Medulla oblongata (tissue), 1 donor: ENCODE data around the gene PLA2R1.
"Not testable (repeated sequence)": the region's sequence is repeated elsewhere in the genome, so short reads cannot be mapped to it uniquely, and the experiment has no call there.

Experiments used
- DNase-seq: peaks from one replicate; pipeline ENCODE4 v3.0.0-alpha.2; 2015; ENCODE audit errors: extremely low spot score

Gene PLA2R1

DNA sequence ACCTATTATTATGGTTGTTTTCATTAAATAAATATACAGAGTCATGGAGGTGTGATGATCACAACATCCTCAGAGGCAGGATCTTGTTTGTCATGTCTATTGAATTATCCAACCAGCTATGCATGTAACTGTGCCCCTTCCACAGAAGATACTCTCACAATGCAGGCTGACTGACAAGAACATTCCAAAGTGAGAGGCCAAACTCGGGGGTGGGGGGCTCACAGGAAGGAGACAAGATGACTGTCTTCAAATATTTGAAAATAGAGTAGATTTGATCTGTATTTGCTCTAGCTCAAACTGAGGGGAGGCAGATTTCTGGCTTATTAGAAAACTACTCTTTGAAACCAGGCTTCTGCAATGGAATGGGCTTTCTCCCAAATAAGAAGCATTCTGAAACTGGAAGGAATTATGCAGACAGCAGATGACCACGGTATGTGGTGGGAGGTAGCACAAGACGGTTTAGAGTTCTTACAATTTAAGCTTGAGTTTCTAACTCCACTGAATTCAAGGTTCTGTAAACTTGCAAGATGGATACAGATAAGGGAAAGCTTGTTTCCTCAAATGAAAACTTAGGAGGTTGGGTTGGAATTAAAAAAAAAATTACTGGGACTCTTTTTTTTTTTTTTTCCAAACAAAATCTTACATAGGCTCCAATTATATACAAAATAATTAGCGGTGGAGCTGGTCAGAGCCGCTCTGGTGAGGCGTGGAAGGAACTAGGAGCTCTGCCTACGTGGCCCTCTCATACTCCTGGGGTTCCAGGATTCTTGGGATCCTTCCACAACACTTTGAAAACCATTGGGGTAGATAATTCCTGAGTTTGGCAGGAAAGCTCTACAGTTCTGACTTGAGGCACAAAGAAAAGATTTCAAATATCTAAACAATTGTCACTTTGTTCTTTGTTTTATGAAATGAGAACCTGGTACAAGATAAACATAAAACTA is 79.3 kb downstream of the PLA2R1 start:
- DNase-seq, result no peak

DNA sequence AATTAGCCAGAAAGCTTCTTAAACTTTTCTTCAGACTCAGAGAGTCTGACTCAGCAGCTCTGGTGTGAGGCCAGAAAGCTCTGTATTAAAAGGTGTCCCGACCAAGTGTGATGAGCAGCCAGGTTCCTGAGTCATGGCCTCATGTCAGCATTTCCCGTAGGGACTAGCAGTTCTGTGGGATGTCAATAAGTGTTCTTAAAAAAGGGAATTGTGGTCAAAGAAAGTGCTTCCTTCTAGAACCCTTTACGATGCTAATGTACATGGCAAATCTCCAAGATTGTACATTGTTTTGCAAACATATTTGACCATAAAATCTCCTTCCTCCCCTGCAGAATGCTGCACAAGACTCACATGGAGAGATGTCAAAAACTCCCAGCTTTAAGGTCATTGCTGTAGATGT is 80.1 kb downstream of the PLA2R1 start:
- DNase-seq, result no peak

DNA sequence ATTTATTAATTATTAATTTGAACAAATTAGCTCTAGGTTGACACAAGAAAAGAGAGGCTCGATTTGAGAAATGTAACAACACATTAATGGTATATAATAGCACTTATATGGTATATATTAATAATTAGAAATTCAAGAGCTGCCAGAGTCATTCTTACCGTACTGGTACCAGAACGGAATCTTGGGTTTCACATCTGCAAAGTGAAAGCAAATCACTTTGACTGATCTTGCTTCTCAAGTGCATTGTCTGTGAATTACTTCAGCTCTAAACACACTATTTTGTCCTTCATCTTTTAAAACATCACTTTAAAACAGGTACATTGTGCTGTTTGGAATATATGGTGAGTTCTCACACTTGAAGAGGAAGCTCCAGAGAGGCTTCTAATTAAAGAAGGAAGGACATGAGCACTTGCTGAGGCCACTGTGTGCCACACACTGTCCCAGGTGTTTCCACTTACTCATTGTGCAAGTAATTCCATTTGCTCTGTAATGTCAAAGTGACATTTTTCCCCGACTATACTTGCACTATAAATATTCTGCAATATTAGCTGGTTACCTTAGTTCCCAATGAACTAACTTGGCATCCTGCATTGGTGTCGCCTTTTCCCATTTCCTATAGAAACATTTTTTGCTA is 85.8 kb downstream of the PLA2R1 start:
- DNase-seq, result no peak

DNA sequence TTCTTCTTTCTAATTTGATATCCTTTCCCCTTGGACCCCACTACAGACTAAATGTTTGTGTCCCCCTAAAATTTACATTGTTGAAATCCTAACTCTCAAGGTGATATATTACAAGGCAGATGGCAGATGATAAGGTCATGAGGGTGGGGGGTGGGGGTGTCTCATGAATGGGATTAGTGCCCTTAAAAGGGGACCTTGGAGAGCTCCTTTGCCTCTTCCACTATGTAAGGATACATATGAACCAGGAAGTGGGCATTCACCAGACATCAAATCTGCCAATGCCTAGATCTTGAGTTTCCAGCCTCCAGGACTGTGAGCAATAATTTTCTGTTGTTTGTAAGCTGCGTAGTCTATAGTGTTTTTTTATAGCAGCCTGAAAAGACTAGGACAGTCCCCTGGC is 89.1 kb downstream of the PLA2R1 start:
- DNase-seq, result no peak

DNA sequence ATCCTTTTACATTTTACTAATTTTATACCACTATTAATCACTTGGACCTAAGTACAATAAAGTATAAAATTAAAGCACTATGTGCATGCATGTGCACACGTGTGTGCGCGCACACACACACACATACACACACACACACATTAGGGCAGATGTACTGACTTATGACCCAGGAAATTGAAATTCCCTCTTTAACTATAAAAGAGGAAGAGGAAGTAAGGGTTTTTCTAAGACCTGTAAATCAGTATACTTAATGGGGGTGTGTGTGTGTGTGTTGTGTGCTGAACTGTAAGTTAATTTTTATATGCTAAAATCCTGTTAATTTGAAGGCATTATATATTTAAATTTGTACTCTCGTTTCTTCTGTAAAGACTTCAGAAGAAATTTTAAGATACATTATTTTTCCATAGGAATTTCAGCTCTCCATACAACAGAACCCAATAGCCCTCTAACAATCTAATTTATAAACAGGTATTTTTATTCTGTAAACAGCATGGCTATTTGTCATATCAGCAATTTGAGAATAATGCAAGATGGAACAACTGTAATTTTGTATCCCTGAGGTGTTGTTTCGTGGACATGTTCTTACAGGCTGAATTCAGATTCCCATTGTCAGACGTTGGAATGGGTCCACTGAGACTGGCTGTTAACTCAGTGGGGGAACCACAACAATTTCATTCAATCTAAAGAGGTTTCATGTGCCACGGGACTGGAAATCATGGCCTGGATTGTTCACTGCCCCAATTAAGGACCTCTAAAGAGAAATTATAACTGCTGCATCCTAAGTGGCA is 90.9 kb downstream of the PLA2R1 start:
- no peak for DNase-seq

DNA sequence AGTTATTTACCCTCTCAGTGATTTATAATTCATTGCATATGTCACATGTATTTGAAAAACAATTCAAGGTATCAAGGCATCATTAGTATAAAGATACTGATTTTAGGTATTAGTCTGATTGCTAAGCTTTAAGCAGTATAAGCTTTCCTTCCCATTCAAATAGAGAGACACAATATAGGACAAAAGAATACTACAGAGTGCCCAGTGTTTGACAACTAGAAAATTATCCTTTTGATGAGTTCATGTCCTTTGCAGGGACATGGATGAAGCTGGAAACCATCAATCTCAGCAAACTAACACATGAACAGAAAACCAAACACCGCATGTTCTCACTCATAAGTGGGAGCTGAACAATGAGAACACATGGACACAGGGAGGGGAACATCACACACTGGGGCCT is 91.9 kb downstream of the PLA2R1 start:
- DNase-seq, result not testable (repeated sequence)

DNA sequence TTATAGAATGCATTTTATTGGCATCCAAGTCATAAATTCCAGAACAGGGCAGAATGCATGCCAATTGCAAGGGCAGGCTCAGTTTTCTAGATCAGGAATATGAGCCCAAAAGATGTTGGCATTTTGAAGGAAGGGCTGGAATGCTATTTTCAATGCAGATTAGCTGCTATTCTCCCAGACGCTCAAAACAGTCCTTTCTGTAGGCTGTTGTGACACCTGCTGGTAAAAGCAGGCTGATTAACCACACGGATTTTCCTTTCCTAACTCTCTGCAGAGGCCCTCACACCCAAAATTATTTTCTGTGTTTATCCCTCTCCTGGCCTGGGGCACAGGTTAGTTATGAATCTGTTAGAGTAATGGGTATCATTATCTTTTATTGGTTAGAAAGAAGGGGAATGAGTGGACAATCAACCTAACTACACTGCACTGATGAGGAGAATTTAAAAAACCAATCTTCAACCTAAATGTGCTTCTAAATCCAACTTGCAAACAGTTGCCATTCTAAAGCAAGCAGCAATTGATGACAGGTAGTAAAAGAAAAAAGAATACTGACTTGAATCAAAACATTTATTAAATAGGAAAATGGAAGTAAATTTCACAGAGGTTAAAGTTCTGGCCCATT is 94.0 kb downstream of the PLA2R1 start:
- peak; percentile 56 for DNase-seq

DNA sequence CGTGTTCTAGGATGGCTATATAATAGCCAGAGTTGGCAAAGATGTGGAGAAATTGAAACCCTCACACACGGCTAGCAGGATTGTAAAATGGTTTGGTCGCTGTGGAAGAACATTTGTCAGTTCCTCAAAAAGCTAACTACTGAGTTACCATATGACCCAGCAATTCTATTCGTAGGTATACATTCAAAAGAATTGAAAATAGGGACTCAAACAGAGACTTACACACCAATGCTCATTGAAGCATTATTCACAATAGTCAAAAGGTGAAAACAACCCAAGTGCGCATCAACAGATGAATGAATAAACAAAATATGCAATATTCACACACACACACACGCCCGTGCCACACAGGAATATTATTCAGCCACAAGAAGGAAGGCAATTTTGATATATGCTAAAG is 98.7 kb downstream of the PLA2R1 start:
- no peak for DNase-seq

DNA sequence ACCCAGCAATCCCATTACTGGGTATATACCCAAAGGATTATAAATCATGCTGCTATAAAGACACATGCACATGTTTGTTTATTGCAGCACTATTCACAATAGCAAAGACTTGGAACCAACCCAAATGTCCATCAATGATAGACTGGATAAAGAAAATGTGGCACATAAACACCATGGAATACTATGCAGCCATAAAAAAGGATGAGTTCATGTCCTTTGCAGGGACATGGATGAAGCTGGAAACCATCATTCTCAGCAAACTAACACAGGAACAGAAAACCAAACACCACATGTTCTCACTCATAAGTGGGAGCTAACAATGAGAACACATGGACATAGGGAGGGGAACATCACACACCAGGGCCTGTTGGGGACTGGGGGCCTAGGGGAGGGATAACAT is 99.9 kb downstream of the PLA2R1 start:
- DNase-seq, result not testable (repeated sequence)

DNA sequence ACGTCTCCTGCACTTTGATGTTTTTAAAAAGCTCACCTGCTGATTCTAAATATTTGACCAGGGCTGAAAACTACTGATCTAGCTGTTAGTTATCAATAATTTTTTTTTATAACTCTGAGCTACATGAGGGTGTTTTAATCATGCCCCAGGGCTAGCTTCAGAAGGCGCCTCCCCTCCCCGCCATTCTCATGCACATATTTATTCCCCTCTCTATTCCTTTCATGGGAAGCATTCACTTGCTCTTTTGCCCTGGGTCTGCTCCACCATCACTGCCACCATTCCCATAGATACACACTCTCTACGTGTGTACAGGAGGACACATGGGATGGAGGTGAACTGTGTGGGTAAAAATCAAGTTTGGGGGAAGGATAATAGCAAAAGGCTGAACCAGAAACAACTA is 101.0 kb downstream of the PLA2R1 start:
- no peak for DNase-seq

DNA sequence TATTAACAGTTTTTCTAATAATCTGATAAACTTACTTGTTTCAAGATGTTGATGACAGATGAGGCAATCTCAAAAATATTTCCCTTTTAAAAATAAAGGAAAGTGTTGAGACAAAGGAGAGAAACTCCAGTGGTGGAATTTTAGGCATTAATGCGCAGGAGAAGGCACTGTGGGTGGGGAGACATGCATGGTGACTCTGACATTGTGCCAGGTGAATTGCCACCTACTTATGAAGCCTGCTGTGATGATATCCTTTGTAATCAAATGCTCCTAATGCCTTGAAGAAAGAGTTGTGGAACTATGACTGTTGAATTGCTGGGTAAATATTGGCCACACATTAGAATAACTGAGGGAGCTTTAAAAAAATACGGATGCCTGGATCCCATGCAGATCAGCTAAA is 101.4 kb downstream of the PLA2R1 start:
- no peak for DNase-seq

DNA sequence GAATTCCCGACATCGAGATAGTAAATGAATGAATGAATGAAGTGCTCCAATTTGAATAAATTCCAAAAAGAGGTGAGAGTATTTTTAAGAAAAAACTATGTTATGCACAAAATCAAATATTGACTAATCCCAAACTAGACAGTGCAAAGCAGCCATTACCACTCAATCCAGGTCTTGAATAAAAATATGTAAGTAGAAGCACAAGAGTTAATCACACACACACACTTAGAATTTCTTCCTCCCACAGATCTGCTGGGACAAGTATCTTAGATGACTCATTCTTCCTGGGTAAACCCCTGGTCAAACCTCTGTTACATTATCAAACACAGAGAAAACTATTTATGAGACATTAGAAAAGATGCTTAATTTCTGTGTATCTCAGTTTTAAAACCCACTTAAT is 102.0 kb downstream of the PLA2R1 start:
- no peak for DNase-seq

DNA sequence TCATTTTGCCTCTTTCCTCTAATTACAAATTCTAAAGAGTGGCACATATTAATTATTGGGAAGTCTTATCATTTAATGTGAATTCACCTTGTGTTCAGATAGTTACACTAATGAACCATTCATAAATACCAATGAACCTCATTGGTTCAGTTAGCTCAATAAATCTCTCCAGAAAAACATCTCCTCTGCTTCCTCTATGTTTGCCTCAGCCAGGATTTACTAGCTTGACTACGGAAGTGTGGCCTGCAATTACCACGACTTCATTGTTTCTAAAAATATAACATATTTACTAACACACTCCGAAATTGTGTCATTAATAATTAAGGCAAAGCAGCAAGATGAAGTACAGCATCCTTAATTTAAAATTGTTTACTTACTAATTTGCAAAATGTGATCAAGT is 103.3 kb downstream of the PLA2R1 start:
- DNase-seq, result no peak

DNA sequence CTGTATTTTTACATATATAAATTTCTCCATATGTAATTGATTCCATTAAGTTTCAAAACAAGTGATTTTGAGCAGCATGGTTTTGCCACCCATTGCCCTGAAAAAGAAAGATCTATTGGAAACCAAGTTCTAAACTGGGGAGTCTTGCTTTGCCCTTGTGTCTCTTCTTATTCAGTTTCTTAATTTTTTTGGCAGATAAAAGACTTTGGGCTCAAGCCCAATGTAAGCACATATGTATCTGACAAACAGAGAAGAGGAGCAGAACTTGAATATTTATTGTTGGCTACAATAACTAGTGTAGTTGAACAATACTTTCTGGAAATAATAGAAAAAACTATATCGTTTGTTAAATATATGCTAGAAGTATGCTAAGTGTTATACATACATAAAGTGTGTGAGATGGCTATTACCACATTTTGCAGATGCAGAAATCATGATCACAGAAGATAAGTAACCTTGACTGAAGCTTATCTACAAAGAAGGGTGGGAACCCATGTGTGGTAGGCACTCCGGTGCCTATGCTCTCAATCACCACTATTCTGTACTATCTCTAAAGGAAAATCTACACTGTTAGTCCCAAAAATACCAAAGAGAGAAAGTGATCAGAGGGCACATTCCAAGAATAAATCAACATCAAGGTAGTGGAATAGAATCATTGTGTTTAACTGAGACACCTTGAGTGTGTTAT is 109.1 kb downstream of the PLA2R1 start:
- no peak for DNase-seq

DNA sequence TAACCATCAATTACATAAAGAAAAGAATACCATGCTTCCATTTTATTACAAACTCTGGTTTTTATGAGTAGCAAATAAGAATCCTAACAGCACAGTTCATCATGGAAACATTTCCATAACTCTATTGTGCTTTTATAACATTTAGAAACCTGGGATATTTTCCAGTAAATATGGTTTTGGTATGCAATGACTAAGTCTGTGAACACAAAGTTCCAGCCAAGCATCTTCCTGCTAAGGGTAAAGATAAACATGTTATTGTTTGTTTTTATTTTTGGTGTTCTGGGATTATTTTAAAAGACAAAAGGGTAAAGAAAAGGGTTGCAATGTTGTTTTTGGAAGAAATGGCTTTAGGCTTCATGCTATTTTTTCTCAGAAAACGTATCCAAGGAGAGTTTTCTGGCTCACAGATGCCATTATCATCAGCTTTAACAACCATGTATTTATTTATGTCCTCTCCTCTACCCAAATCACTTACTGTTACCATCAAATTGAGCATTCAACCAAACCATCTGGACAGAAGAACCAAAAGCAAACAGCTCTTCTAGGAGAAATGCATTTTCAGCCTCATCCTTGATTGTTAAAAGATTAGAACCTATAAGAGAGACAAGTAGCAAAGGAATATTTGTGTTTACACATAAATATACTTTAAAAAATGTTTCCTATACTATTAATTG is 116.0 kb downstream of the PLA2R1 start:
- DNase-seq, result no peak

DNA sequence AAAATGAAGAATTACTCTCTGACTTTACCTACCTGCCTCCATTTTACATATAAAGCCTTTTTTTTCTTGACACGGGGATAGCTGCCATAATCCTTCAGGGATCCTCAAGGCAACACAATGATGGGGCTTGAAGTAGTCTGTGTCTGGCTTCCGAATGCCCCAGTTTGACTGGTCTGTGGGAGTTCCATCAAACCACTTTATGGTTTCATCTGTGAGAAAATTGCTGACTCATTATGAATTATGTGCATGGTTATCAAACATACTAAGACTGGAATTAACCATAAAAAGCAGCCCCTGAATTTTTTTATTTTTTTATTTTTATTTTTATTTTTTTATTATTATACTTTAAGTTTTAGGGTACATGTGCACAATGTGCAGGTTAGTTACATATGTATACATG is 117.5 kb downstream of the PLA2R1 start:
- no peak for DNase-seq

DNA sequence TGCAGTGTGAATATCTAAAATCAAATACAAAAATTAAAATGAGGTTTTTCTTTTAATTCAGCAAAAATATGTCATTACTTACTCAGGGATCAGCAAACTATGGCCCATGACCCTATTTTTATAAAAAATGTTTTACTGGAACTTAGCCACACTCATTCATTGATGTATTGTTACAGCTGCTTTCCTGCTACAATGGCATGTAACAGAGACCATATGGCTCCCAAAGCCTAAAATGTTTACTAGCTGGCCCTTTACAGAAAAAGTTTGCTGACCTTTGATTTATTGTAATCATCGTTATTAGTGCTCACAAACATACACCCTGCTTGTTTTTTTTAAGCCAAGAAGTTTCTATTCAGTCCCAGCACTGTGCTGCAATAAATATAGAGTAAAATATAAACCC is 120.3 kb downstream of the PLA2R1 start:
- no peak for DNase-seq

DNA sequence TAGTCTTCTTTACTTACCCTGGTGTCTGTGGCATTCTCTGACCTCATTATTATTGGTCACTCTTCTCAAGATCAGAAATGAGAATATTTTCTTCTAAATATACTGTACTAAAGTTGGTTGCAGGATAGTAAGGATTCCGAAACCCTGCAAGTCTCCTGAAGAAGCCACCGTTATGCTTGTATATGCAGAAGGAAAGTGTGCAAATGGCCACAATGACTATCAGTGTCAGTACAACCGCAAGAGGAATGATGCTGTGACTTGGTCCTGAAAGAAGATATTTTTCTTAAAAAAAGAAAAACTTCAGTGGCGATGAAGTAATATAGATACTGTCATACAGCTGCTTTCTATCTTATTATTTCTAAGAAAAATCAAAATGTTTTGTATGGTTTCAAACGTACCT is 120.7 kb downstream of the PLA2R1 start:
- DNase-seq, result no peak

DNA sequence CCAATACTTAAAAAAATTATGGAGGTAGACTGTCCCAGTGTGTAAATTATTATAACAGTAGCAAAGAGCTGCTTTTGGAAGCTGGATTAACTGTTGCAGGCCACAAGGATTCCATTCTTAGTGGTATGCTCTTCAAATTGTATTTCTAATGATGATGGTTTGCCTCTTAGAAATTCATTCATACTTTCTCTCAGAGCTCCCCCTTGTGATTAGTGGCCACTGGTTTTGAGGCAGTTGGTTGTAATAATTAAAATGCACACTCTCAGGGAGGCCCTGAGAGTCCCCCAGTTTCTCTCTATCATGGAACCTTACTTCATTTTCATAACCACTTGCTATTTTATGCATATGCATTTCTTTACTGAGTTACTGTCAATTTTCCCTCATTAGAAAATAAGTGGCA is 122.5 kb downstream of the PLA2R1 start:
- DNase-seq, result peak; percentile 24

DNA sequence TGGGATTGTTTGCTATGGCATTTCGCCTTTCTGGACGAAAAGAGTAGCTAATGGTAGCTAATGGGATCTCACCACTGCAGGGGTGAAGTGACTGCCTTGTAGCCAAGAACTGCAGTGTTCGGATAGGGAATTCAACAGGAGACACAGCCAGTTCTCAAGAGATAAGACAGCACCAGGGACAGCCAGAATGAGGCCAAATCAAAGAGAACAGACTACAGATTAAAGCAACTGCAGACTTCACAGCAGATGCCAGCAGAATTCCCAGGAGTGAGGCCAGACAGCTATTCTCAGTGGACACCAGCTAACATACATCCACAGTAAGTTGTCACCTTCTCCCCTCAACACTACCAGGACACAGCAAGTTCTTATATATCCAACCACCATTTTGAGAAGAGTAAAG is 124.0 kb downstream of the PLA2R1 start:
- DNase-seq, result no peak

DNA sequence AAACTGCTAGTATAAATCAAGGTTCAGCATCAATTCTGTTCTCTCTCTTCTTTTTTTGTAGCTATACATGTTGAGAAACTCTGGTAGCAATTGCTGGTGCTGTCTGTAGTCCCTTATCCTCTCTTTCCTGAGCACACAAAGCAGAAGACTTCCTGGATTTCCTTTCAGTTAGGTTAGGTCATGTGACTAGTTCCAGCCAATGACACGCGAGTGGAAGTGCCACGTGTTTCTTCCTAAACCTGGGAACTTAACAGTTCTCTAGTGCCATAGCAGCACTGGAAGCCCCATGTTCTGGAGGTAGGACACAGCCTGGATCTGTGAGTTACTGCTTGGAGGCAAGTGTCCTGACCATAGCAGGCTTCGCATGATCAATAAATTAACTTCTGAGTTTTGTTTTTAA is 125.9 kb downstream of the PLA2R1 start:
- no peak for DNase-seq
